Stimulated activated CD4-positive, alpha-beta T cell treated with anti-CD3 and anti-CD28 coated beads, Interleukin-1b, Interleukin-23, amount 100 ng/mL, for 48 hours (primary cell): ENCODE data around the gene UGT2B15.
"Not testable (repeated sequence)": the region's sequence is repeated elsewhere in the genome, so short reads cannot be mapped to it uniquely, and the experiment has no call there.

Experiments used
- DNase-seq: peaks from one replicate; pipeline ENCODE4 v3.0.0-alpha.2; 2020

Gene UGT2B15

GRCh38 chr4:68655764-68656444 lies 14.5 kb downstream of the UGT2B15 start:
- DNase-seq = no peak

- no peak for DNase-seq
These were observed 15.3 kb downstream of the UGT2B15 start for GRCh38 chr4:68654946-68655721.

GRCh38 chr4:68651932-68652331 lies 18.5 kb downstream of the UGT2B15 start:
- DNase-seq = no peak

- DNase-seq = no peak
These were observed 40.1 kb downstream of the UGT2B15 start for GRCh38 chr4:68630371-68630770.

GRCh38 chr4:68622731-68623130 lies 47.7 kb downstream of the UGT2B15 start:
- DNase-seq = not testable (repeated sequence)

- no peak for DNase-seq
These were observed 53.3 kb downstream of the UGT2B15 start for GRCh38 chr4:68617003-68617698.

- DNase-seq = no peak
These were observed 54.6 kb downstream of the UGT2B15 start for GRCh38 chr4:68615699-68616422.

- DNase-seq = no peak
These were observed 56.7 kb downstream of the UGT2B15 start for GRCh38 chr4:68613752-68614151.

- no peak for DNase-seq
These were observed 64.2 kb downstream of the UGT2B15 start for GRCh38 chr4:68606240-68606639.

- no peak for DNase-seq
These were observed 71.3 kb downstream of the UGT2B15 start for GRCh38 chr4:68599150-68599549.

- DNase-seq = no peak
These were observed 73.0 kb downstream of the UGT2B15 start for GRCh38 chr4:68597482-68597881.
